ENCODE data around the gene TRIM6.
"Not testable (repeated sequence)": the region's sequence is repeated elsewhere in the genome, so short reads cannot be mapped to it uniquely, and the experiment has no call there.

DNA sequence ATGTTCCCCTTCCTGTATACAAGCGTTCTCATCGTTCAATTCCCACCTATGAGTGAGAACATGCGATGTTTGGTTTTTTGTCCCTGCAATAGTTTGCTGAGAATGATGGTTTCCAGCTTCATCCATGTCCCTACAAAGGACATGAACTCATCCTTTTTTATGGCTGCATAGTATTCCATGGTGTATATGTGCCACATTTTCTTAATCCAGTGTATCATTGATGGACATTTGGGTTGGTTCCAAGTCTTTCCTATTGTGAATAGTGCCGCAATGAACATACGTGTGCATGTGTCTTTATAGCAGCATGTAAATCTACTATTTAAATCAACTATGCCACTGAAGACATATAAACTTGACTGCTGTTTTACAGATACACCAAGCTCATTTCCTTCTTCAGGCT lies 12.0 kb upstream of the TRIM6 start:
- TF ChIP-seq EZH2 (IDR thresholded peaks at IDR 0.05; ENCODE audit: insufficient read depth, low read length) = not testable (repeated sequence)
- TF ChIP-seq, protein P1, sequence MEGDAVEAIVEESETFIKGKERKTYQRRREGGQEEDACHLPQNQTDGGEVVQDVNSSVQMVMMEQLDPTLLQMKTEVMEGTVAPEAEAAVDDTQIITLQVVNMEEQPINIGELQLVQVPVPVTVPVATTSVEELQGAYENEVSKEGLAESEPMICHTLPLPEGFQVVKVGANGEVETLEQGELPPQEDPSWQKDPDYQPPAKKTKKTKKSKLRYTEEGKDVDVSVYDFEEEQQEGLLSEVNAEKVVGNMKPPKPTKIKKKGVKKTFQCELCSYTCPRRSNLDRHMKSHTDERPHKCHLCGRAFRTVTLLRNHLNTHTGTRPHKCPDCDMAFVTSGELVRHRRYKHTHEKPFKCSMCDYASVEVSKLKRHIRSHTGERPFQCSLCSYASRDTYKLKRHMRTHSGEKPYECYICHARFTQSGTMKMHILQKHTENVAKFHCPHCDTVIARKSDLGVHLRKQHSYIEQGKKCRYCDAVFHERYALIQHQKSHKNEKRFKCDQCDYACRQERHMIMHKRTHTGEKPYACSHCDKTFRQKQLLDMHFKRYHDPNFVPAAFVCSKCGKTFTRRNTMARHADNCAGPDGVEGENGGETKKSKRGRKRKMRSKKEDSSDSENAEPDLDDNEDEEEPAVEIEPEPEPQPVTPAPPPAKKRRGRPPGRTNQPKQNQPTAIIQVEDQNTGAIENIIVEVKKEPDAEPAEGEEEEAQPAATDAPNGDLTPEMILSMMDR (IDR thresholded peaks at IDR 0.05; ENCODE audit: insufficient read depth, low read depth, low read length) = not testable (repeated sequence)
